ENCODE data around the gene ACADSB.

Gene ACADSB

DNA sequence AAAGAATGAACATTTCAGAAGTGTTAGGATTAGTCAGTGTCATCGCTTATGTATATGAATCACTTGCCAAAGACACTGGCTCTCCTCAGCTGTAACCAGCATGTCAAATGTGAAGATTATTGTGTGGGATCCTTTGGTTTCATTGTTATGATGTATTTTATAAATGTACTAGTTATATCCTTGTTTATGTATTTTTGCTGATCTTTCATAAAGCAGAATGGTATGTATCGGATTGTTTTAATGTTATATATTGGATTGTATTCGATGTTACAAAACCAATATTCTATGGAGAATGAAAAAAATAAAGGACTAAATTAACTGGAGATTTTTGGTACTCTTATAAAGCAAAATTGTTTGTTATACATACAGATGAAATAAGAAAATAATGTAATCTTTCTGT is 49.2 kb downstream of the ACADSB start:
- no peak overlapping the region for H3K27ac ChIP-seq
- H2AFZ ChIP-seq: no peak overlapping the region
- TF ChIP-seq, protein P1, sequence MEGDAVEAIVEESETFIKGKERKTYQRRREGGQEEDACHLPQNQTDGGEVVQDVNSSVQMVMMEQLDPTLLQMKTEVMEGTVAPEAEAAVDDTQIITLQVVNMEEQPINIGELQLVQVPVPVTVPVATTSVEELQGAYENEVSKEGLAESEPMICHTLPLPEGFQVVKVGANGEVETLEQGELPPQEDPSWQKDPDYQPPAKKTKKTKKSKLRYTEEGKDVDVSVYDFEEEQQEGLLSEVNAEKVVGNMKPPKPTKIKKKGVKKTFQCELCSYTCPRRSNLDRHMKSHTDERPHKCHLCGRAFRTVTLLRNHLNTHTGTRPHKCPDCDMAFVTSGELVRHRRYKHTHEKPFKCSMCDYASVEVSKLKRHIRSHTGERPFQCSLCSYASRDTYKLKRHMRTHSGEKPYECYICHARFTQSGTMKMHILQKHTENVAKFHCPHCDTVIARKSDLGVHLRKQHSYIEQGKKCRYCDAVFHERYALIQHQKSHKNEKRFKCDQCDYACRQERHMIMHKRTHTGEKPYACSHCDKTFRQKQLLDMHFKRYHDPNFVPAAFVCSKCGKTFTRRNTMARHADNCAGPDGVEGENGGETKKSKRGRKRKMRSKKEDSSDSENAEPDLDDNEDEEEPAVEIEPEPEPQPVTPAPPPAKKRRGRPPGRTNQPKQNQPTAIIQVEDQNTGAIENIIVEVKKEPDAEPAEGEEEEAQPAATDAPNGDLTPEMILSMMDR (IDR thresholded peaks at IDR 0.05): no peak
- H3K79me2 ChIP-seq: no peaks in the 10 kb centered on the region
- H3K9ac ChIP-seq: no peak overlapping the region
- no peaks in the 10 kb centered on the region for H3K36me3 ChIP-seq (ENCODE audit: control insufficient read depth, insufficient read depth, low read length)
- H3K4me2 ChIP-seq (ENCODE audit: low read length): no peak overlapping the region
- no peaks in the 10 kb centered on the region for H3K9me3 ChIP-seq (ENCODE audit: control insufficient read depth, low read length)
- H3K4me3 ChIP-seq (ENCODE audit: low read depth, low read length): no peak overlapping the region
- no peaks in the 10 kb centered on the region for H3K4me1 ChIP-seq
- no peaks in the 10 kb centered on the region for H3K27me3 ChIP-seq (ENCODE audit: control insufficient read depth, insufficient read depth, low read length)

DNA sequence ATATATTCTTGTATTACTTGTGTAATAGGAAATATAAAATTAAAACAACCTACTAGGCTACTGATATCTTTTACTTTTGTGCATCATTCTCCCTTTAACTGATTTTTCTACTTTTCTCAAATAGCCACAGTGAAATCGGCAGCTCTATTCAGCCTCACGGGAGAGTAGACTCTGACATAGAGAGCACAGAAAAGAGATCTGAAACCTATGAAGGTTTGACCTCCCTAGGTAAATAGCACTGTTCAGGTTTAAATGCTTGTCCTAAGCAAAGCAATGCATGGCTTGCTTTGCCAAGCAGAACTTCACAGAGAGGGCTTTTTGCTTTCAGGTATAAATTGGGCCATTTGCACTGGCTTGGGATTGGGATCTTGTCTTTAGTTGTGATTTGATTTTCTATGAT is 53.1 kb downstream of the ACADSB start:
- H3K4me3 ChIP-seq (ENCODE audit: low read depth, low read length): no peak overlapping the region
- H3K4me2 ChIP-seq (ENCODE audit: low read length): no peak overlapping the region
- H3K4me1 ChIP-seq: no peaks in the 10 kb centered on the region
- no peaks in the 10 kb centered on the region for H3K36me3 ChIP-seq (ENCODE audit: control insufficient read depth, insufficient read depth, low read length)
- H3K9me3 ChIP-seq (ENCODE audit: control insufficient read depth, low read length): no peaks in the 10 kb centered on the region
- no peak overlapping the region for H3K9ac ChIP-seq
- no peaks in the 10 kb centered on the region for H3K79me2 ChIP-seq
- no peak overlapping the region for H2AFZ ChIP-seq
- no peaks in the 10 kb centered on the region for H3K27me3 ChIP-seq (ENCODE audit: control insufficient read depth, insufficient read depth, low read length)
- TF ChIP-seq, protein P1 (IDR thresholded peaks at IDR 0.05): no peak
- H3K27ac ChIP-seq: no peak overlapping the region

DNA sequence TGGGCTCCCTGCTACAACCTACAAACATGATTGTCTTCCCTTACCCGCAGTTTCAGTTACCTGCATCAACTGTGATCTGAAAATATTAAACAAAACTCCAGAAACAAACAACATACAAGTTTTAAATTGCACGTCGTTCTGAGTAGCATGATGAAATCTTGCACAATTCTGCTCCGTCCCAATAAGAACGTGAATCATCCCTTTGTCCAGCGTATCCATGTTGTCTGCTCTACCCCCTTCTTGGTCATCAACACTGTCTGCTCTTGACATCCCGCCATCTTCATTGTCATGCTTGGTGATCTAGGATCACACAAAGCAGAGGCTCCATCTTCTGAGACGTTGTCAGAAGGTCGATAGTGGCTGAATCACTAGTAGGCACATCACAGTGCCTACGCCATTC is 53.9 kb downstream of the ACADSB start:
- Histone ChIP-seq H3K27me3 (ENCODE audit: control insufficient read depth, insufficient read depth, low read length) (no peaks in the 10 kb centered on the region), H3K36me3 (ENCODE audit: control insufficient read depth, insufficient read depth, low read length) (no peaks in the 10 kb centered on the region), H3K4me1 (no peaks in the 10 kb centered on the region), H3K4me3 (ENCODE audit: low read depth, low read length) (no peak overlapping the region), H2AFZ (no peak overlapping the region), H3K27ac (no peak overlapping the region), H3K9me3 (ENCODE audit: control insufficient read depth, low read length) (no peaks in the 10 kb centered on the region), H3K9ac (no peak overlapping the region), H3K79me2 (no peaks in the 10 kb centered on the region), H3K4me2 (ENCODE audit: low read length) (no peak overlapping the region)
- TF ChIP-seq, protein P1 (IDR thresholded peaks at IDR 0.05): no peak

DNA sequence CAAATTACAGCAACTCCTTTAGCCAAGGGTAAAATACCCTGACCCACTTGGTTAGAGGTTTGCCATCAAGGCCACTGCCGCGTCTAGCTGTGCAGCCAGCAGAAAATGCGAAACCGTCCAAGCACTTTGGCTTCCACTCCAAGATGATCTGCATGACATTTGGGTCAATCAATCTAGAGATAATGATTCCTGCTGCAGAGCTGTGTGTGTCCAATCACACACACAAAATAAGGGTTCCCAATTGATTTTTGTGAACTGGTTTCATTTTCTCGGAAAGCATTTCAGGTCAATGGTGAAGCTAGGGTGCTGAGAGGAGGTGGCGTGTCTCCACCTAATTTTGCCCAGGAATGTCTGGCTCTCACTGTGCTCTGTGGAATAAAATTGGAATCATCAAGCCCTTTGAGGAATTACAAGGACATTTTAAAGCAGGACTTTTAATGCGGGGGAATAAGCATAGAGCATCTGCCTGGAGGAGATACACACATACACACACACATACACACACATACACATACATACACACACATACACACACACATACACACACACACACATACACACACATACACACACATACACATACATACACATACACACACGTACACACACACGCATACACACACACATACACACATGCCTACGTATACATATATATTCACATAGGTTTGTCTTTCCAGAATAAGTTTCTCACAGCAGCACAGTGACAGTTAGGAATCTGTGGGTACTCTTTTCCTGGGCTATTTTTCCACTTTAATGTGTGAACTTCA is 59.5 kb downstream of the ACADSB start:
- no peak overlapping the region for H3K4me3 ChIP-seq (ENCODE audit: low read depth, low read length)
- no peak overlapping the region for H3K4me2 ChIP-seq (ENCODE audit: low read length)
- H3K36me3 ChIP-seq (ENCODE audit: control insufficient read depth, insufficient read depth, low read length): no peaks in the 10 kb centered on the region
- H2AFZ ChIP-seq: no peak overlapping the region
- no peaks in the 10 kb centered on the region for H3K27me3 ChIP-seq (ENCODE audit: control insufficient read depth, insufficient read depth, low read length)
- H3K27ac ChIP-seq: no peak overlapping the region
- H3K9ac ChIP-seq: no peak overlapping the region
- no peaks in the 10 kb centered on the region for H3K4me1 ChIP-seq
- H3K9me3 ChIP-seq (ENCODE audit: control insufficient read depth, low read length): no peaks in the 10 kb centered on the region
- H3K79me2 ChIP-seq: no peaks in the 10 kb centered on the region
- TF ChIP-seq, protein P1 (IDR thresholded peaks at IDR 0.05): no peak

Measured in parathyroid adenoma (tissue), 2 donors.